Nephron (organoid): ENCODE measurements around the gene CXCL8.

Source experiments
- H3K27ac Mint-ChIP-seq, 3 experiments: 2 replicates each; pipeline ENCODE4 v1.8.0; 2020; ENCODE audit warnings: mixed read lengths in 3 of 3, mild to moderate bottlenecking in 2 of 3, moderate library complexity in 1 of 3
- H3K27me3 Mint-ChIP-seq: 2 replicates; pipeline ENCODE4 v1.8.0; 2021; ENCODE audit warnings: low read depth, mild to moderate bottlenecking, moderate library complexity, mixed read lengths
- H3K36me3 Mint-ChIP-seq: 2 replicates; pipeline ENCODE4 v1.8.0; 2020; ENCODE audit warnings: low read depth, mixed read lengths
- H3K4me1 Mint-ChIP-seq: 2 replicates; pipeline ENCODE4 v1.8.0; 2020; ENCODE audit warnings: mixed read lengths
- H3K4me3 Mint-ChIP-seq, 3 experiments: 2 replicates each; pipeline ENCODE4 v1.8.0; 2020; ENCODE audit warnings: mild to moderate bottlenecking in 3 of 3, mixed read lengths in 3 of 3, moderate library complexity in 2 of 3
- H3K9me3 Mint-ChIP-seq: 2 replicates; pipeline ENCODE4 v1.8.0; 2020; ENCODE audit warnings: mixed read lengths
- TF ChIP-seq, protein P1 (sequence below), 3 experiments: fragments of 200-600 bp; sonication (generic); IDR thresholded peaks; one replicate each; pipeline ENCODE4 v1.5.0; 2021; ENCODE audit warnings: antibody characterized with exemption in 3 of 3; ENCODE audit not compliant: unreplicated experiment in 3 of 3

Gene CXCL8

DNA sequence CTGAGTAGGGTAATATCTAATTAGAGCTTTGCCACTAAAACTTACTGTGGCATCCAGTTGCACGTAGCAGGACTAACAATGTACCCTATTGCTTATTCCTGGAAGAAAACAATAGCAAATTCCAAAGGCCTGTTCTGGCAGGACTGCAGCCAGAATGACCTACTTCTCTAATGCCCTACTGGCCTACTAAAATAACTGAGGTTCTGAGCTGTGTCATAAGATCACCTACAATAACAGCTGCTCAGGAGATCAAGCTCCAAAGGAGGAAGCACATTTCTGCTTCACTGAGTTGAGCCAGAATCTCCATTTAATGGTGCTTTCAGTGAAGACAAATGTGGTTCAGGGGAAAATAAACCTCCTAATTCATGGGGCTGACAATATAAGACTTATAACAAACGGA, 42.2 kb upstream of the CXCL8 start:
- no peak overlapping the region for H3K27ac Mint-ChIP-seq
- TF ChIP-seq, protein P1, sequence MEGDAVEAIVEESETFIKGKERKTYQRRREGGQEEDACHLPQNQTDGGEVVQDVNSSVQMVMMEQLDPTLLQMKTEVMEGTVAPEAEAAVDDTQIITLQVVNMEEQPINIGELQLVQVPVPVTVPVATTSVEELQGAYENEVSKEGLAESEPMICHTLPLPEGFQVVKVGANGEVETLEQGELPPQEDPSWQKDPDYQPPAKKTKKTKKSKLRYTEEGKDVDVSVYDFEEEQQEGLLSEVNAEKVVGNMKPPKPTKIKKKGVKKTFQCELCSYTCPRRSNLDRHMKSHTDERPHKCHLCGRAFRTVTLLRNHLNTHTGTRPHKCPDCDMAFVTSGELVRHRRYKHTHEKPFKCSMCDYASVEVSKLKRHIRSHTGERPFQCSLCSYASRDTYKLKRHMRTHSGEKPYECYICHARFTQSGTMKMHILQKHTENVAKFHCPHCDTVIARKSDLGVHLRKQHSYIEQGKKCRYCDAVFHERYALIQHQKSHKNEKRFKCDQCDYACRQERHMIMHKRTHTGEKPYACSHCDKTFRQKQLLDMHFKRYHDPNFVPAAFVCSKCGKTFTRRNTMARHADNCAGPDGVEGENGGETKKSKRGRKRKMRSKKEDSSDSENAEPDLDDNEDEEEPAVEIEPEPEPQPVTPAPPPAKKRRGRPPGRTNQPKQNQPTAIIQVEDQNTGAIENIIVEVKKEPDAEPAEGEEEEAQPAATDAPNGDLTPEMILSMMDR (IDR thresholded peaks at IDR 0.05; ENCODE audit: unreplicated experiment in 3 of 3), result no peak
- H3K4me1 Mint-ChIP-seq, result peaks cover 5% of the 10 kb centered on the region
- no peaks in the 10 kb centered on the region for H3K9me3 Mint-ChIP-seq
- H3K27me3 Mint-ChIP-seq, result no peaks in the 10 kb centered on the region
- no peak overlapping the region for H3K4me3 Mint-ChIP-seq
- no peaks in the 10 kb centered on the region for H3K36me3 Mint-ChIP-seq

GRCh38 chr4:73701116-73701515, 39.3 kb upstream of the CXCL8 start:
- Mint-ChIP-seq H3K27me3 (no peaks in the 10 kb centered on the region), H3K4me1 (peaks cover 5% of the 10 kb centered on the region), H3K4me3 (no peak overlapping the region), H3K36me3 (no peaks in the 10 kb centered on the region), H3K27ac (no peak overlapping the region), H3K9me3 (no peaks in the 10 kb centered on the region)
- TF ChIP-seq, protein P1 (IDR thresholded peaks at IDR 0.05; ENCODE audit: unreplicated experiment in 3 of 3), result no peak

- Mint-ChIP-seq H3K36me3 (no peaks in the 10 kb centered on the region), H3K4me3 (no peak overlapping the region), H3K27me3 (no peaks in the 10 kb centered on the region)
Observed at GRCh38 chr4:73702796-73703287, 37.5 kb upstream of the CXCL8 start.

DNA sequence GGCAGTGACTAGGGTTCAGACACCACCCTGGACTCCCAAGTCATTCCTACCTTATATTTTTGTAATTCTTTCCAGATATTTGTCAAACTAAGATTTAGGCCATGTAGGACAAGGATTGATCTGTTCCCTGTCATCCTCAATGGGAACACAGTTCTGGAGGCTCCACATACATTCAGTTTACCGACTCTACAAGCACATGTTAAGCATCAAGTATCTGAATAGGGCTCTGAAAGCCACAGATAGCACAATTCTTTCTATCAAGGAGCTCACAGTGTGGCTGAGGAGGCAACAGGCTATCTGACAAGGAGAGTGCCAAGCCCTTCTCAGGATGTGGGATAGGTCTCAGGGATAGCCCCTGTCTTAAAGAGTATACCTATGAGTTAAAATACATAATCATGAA, 37.0 kb upstream of the CXCL8 start:
- no peaks in the 10 kb centered on the region for H3K9me3 Mint-ChIP-seq
- H3K4me1 Mint-ChIP-seq, result peaks cover under 1% of the 10 kb centered on the region
- H3K27me3 Mint-ChIP-seq, result no peaks in the 10 kb centered on the region
- TF ChIP-seq, protein P1 (IDR thresholded peaks at IDR 0.05; ENCODE audit: unreplicated experiment in 3 of 3), result no peak
- no peak overlapping the region for H3K27ac Mint-ChIP-seq
- H3K36me3 Mint-ChIP-seq, result no peaks in the 10 kb centered on the region
- H3K4me3 Mint-ChIP-seq, result no peak overlapping the region

More at GRCh38 chr4:73702796-73703287, 37.5 kb upstream of the CXCL8 start:
- Mint-ChIP-seq H3K27ac (no peak overlapping the region), H3K9me3 (no peaks in the 10 kb centered on the region), H3K4me1 (peaks cover 5% of the 10 kb centered on the region)
- TF ChIP-seq, protein P1 (IDR thresholded peaks at IDR 0.05; ENCODE audit: unreplicated experiment in 3 of 3), result no peak

DNA sequence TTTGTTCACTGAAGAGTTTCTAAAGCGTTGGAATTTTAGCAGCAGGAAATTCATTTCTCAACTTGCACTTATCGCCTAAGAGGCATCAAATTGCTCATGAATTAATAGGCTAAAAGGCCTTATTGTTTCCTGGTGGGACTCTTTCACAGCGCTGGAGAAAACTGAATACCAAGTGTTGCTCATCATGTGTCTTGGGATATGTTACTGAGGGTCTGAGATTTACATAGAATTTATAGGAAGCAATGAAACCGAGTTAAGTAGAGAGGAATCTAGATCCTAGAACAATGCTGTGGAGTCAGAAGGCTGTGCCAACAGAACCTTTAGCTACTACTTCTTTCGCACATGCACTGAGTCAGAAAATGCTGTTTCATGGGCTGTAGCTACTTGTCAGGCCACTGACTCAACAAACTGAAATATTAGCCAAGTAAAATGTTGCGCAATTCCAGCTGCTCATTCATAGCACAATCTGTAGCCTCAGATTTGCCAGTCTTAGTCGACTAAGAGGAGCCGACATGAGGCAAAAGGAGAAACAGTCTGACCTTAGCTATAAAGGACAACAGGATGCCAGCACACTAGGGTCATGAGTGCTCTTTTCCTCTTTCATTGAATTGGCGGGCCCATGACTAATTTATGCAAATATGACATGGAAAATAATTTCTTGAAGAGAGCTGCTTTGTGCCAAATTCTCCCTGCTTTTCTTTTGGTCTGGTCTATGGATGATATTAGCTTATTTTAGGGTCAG, 35.9 kb upstream of the CXCL8 start:
- no peak overlapping the region for H3K4me3 Mint-ChIP-seq
- H3K9me3 Mint-ChIP-seq, result no peaks in the 10 kb centered on the region
- no peaks in the 10 kb centered on the region for H3K4me1 Mint-ChIP-seq
- no peak overlapping the region for H3K27ac Mint-ChIP-seq
- no peaks in the 10 kb centered on the region for H3K36me3 Mint-ChIP-seq
- TF ChIP-seq, protein P1 (IDR thresholded peaks at IDR 0.05; ENCODE audit: unreplicated experiment in 3 of 3), result no peak
- H3K27me3 Mint-ChIP-seq, result no peaks in the 10 kb centered on the region

DNA sequence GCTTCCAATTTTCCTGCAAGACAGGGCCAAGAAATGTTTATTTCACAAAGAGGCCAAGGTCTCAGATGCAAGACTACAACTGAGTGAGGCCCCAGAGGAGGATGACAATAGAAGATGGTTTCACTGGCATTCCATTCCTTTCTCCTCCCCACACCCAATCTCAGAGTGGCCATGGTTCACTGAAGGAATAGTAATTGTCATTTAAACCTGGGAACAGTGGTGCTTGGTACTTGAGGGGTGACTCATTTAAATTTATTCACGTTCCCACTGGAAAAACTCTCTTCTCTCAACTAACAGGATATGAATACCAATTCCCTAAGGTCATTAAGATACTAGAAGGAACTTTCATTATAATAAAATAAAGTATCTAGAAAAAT, 35.3 kb upstream of the CXCL8 start:
- Mint-ChIP-seq H3K9me3 (no peaks in the 10 kb centered on the region), H3K27ac (no peak overlapping the region), H3K4me1 (no peaks in the 10 kb centered on the region), H3K27me3 (no peaks in the 10 kb centered on the region), H3K36me3 (no peaks in the 10 kb centered on the region), H3K4me3 (no peak overlapping the region)
- TF ChIP-seq, protein P1 (IDR thresholded peaks at IDR 0.05; ENCODE audit: unreplicated experiment in 3 of 3), result no peak
